GM21528 (cell line): ENCODE measurements around the gene COA1.
"Not testable (repeated sequence)": the region's sequence is repeated elsewhere in the genome, so short reads cannot be mapped to it uniquely, and the experiment has no call there.

Experiments
- ATAC-seq: cut with Tn5 transposase; IDR thresholded peaks from one replicate; pipeline ENCODE4 v1.9.1; 2021; ENCODE audit warnings: mild to moderate bottlenecking, moderate library complexity; ENCODE audit not compliant: unreplicated experiment, low FRiP score

The COA1 gene

GRCh38 chr7:43609097-43609496 is 120.2 kb downstream of the COA1 start:
- no peak for ATAC-seq

GRCh38 chr7:43604251-43604650 is 125.1 kb downstream of the COA1 start:
- ATAC-seq = no peak

- no peak for ATAC-seq
Measured at GRCh38 chr7:43602256-43602655, 127.1 kb downstream of the COA1 start.

- no peak for ATAC-seq
Measured at GRCh38 chr7:43600056-43600455, 129.3 kb downstream of the COA1 start.

- not testable (repeated sequence) for ATAC-seq
Measured at GRCh38 chr7:43596426-43596825, 132.9 kb downstream of the COA1 start.

- ATAC-seq = no peak
Measured at GRCh38 chr7:43594020-43594419, 135.3 kb downstream of the COA1 start.

- ATAC-seq = no peak
Measured at GRCh38 chr7:43593010-43593409, 136.3 kb downstream of the COA1 start.

- ATAC-seq = no peak
Measured at GRCh38 chr7:43592326-43592725, 137.0 kb downstream of the COA1 start.

GRCh38 chr7:43591558-43592180 is 137.7 kb downstream of the COA1 start:
- ATAC-seq = no peak

GRCh38 chr7:43590862-43591557 is 138.3 kb downstream of the COA1 start:
- peak; percentile 70 for ATAC-seq

GRCh38 chr7:43589728-43590127 is 139.6 kb downstream of the COA1 start:
- ATAC-seq = no peak
